Ovary (tissue), 9 donors: ENCODE data around the gene NRXN3. TPM values are rescaled to one million over a fixed set of nuclear protein-coding genes. Genes with fewer than 3 reads are reported as not detected.

ENCODE experiments used
- DNase-seq, 5 donors: peaks; one replicate each; pipeline ENCODE4 v3.0.0-alpha.2; 2019 to 2020
- H3K27ac ChIP-seq, 2 donors: fragments of 200-600 bp; one replicate each; pipeline versions ENCODE4 v1.5.1 to v1.8.0; 2019 to 2022
- H3K27me3 ChIP-seq: fragments of 200-600 bp; one replicate; pipeline ENCODE4 v1.8.0; 2022
- H3K36me3 ChIP-seq: fragments of 200-600 bp; sonication (generic); one replicate; pipeline ENCODE4 v1.5.1; 2019
- H3K4me1 ChIP-seq: one replicate; pipeline ENCODE4 v1.8.1; 2013; ENCODE audit warnings: mild to moderate bottlenecking, moderate library complexity; ENCODE audit not compliant: insufficient read depth
- H3K4me3 ChIP-seq: fragments of 200-600 bp; sonication (generic); one replicate; pipeline ENCODE4 v1.5.1; 2017
- H3K9me3 ChIP-seq, 2 donors: fragments of 200-600 bp in 1 of 2; sonication (generic) in 1 of 2; one replicate each; pipeline versions ENCODE4 v1.5.1 to v1.8.1; 2013 to 2019; ENCODE audit warnings: mild to moderate bottlenecking in 1 of 2, moderate library complexity in 1 of 2
- CTCF ChIP-seq, 3 donors: fragments of 450-650 bp in 2 of 3; fragments of 200-600 bp in 1 of 3; IDR thresholded peaks; one replicate each; pipeline versions ENCODE4 v1.5.1 to v1.8.0; 2016 to 2022; ENCODE audit warnings: antibody characterized with exemption in 3 of 3, mild to moderate bottlenecking in 1 of 3
- EP300 ChIP-seq: sonication (generic); formaldehyde crosslinking; IDR thresholded peaks from one replicate; pipeline ENCODE4 v1.6.1; 2017; ENCODE audit warnings: antibody characterized with exemption
- POLR2A ChIP-seq: fragments of 450-650 bp; IDR thresholded peaks from one replicate; pipeline ENCODE4 v1.6.1; 2017; ENCODE audit warnings: antibody characterized with exemption, mild to moderate bottlenecking, moderate library complexity
- WGBS, 3 donors: extraction: QIAGEN DNeasy Blood & Tissue Kit in 1 of 3; methylation state at CpG; one replicate each; pipeline versions ENCODE4 v1.1.5 to v1.1.7; 2013 to 2017; 5-methylcytosine and 5-hydroxymethylcytosine counted together
- intact Hi-C, 4 donors: fragments of 100-400 bp; cut with DNase I; formaldehyde crosslinking; loops; one replicate each; pipeline versions ENCODE4 v1.11.0 to v1.15.1; 2022 to 2023
- polyA plus RNA-seq, 2 donors: library from polyadenylated mRNA; stranded (reverse); fragments of 200-250 nt in 1 of 2; fragments of 350-450 nt in 1 of 2; fragmentation: Illumina TruSeq in 1 of 2; extraction: RNeasy Lipid Tissue Mini Kit (QIAGEN cat#74804) in 1 of 2; gene quantifications; one replicate each; pipeline ENCODE4 v1.2.3, GENCODE V29; 2013 to 2014
- total RNA-seq, 7 donors: library from RNA; depleted of rRNA in 2 of 7; stranded (reverse); fragments of >200 nt in 2 of 7; fragmentation: NEBNext Ultra II Directional in 3 of 7; extraction: Animal tissue kit (Norgen Biotek cat#: 25700) in 3 of 7; gene quantifications; one replicate each; pipeline versions ENCODE4 v1.1.0 to v1.2.4, GENCODE V29; 2016 to 2023
- donor health status: DM: no; HTN: no; CAD: no; lungs with moderate emphysema.
- donor health status: DM: no; HTN: no; CAD: no.
- donor health status: Bipolar disorder and iron deficiency.
- donor health status: DM: yes; HTN: yes; CAD: no.
- donor health status: DM: no; HTN: no; CAD: no.
- donor health status: DM: yes; HTN: yes; CAD: no.

The NRXN3 gene
- total and polyA plus RNA-seq, 9 donors, result 0.28 to 6.2 (median 0.82) TPM

GRCh38 chr14:79586416-79586815 lies 1416.2 kb downstream of the NRXN3 start:
- 93 to 97% (median 97%) methylated on average over 5 of the region's 5 CpGs for WGBS, 3 donors
- no peaks in the 10 kb centered on the region for H3K27me3 ChIP-seq
- no peak for TF ChIP-seq CTCF (IDR thresholded peaks at IDR 0.05)
- TF ChIP-seq EP300, result no peak
- TF ChIP-seq POLR2A, result no peak
- H3K4me3 ChIP-seq, result no peak overlapping the region
- no peak overlapping the region for H3K27ac ChIP-seq
- DNase-seq, result no peak
- intact Hi-C loops, result no loop called here
- H3K4me1 ChIP-seq, result no peaks in the 10 kb centered on the region
- H3K36me3 ChIP-seq, result no peaks in the 10 kb centered on the region
- H3K9me3 ChIP-seq, result no peaks in the 10 kb centered on the region

GRCh38 chr14:79586989-79587598 lies 1416.9 kb downstream of the NRXN3 start:
- H3K27me3 ChIP-seq, result no peaks in the 10 kb centered on the region
- H3K4me3 ChIP-seq, result no peak overlapping the region
- no peaks in the 10 kb centered on the region for H3K36me3 ChIP-seq
- no peaks in the 10 kb centered on the region for H3K4me1 ChIP-seq
- no peak for DNase-seq
- TF ChIP-seq CTCF (IDR thresholded peaks at IDR 0.05), result no peak
- no peak for TF ChIP-seq POLR2A
- TF ChIP-seq EP300, result no peak
- intact Hi-C loops, result no loop called here
- WGBS, 3 donors, result 28 to 32% (median 30%) methylated on average over 7 of the region's 7 CpGs
- no peaks in the 10 kb centered on the region for H3K9me3 ChIP-seq
- no peak overlapping the region for H3K27ac ChIP-seq

GRCh38 chr14:79587875-79588274 lies 1417.7 kb downstream of the NRXN3 start:
- TF ChIP-seq CTCF (IDR thresholded peaks at IDR 0.05), result no peak
- TF ChIP-seq POLR2A, result no peak
- TF ChIP-seq EP300, result no peak
- no peak overlapping the region for H3K4me3 ChIP-seq
- H3K27me3 ChIP-seq, result no peaks in the 10 kb centered on the region
- H3K36me3 ChIP-seq, result no peaks in the 10 kb centered on the region
- no peak for DNase-seq
- H3K4me1 ChIP-seq, result no peaks in the 10 kb centered on the region
- no peaks in the 10 kb centered on the region for H3K9me3 ChIP-seq
- intact Hi-C loops, result no loop called here
- H3K27ac ChIP-seq, result no peak overlapping the region
- WGBS, 3 donors, result 85 to 88% (median 88%) methylated on average over 1 of the region's 1 CpG

- no peaks in the 10 kb centered on the region for H3K27me3 ChIP-seq
- no peaks in the 10 kb centered on the region for H3K4me1 ChIP-seq
- no peak overlapping the region for H3K4me3 ChIP-seq
- H3K27ac ChIP-seq, result no peak overlapping the region
- 75 to 84% (median 77%) methylated on average over 2 of the region's 2 CpGs for WGBS, 3 donors
- no peaks in the 10 kb centered on the region for H3K9me3 ChIP-seq
- no peak for TF ChIP-seq CTCF (IDR thresholded peaks at IDR 0.05)
- TF ChIP-seq POLR2A, result no peak
- TF ChIP-seq EP300, result no peak
- H3K36me3 ChIP-seq, result no peaks in the 10 kb centered on the region
- intact Hi-C loops, result no loop called here
- DNase-seq, result no peak
Measured at GRCh38 chr14:79588398-79588797, 1418.2 kb downstream of the NRXN3 start.
